K562 (cell line): ENCODE results near the gene CACNA1E. TPM values are rescaled to one million over a fixed set of nuclear protein-coding genes. Genes with fewer than 3 reads are reported as not detected.

Experiments
- ATAC-seq: fragments of 200-7000 bp; cut with Tn5 transposase; 3 replicates; pipeline ENCODE4 v1.9.1; 2020; ENCODE audit warnings: moderate library complexity
- BruUV-seq: library from RNA; stranded (reverse); fragments of 400-500 nt; replicated peaks from 2 replicates; lab custom pipeline; 2021; lab: Mats Ljungman, UMichigan
- CTCF ChIA-PET: fragments of 300-600 bp; formaldehyde crosslinking; extraction: SDS; loops from one replicate; lab custom pipeline; 2021; ENCODE audit warnings: low intra/inter-chr PET ratio; lab: Yijun Ruan, JAX
- POLR2A ChIA-PET: fragments of 300-600, 350-650 bp; sonication (Branson Sonifier 250); formaldehyde crosslinking; extraction: SDS; loops from one replicate; lab custom pipeline; 2021; ENCODE audit warnings: antibody characterized with exemption, inconsistent platforms; lab: Yijun Ruan, JAX
- DNase-seq, 4 experiments: peaks; one replicate each; pipeline versions ENCODE4 v3.0.0 to v3.0.0-alpha.2; 2011 to 2018; ENCODE audit warnings: low spot score in 3 of 4, mixed read lengths in 3 of 4; ENCODE audit errors: extremely low read depth in 1 of 4
- FAIRE-seq: peaks from 2 replicates; lab custom pipeline; 2011; peaks lifted over from hg19 to GRCh38; lab: Jason Lieb, UNC
- H2AFZ ChIP-seq: 2 replicates; pipeline ENCODE4 v1.6.0; 2011; ENCODE audit warnings: low read depth, low read length, control low read depth, inconsistent platforms
- H3K27ac ChIP-seq: fragments of 200-600 bp; 3 replicates; pipeline ENCODE4 v1.8.0; 2011; ENCODE audit warnings: low read depth, mild to moderate bottlenecking, control low read depth, inconsistent platforms, low read length, moderate library complexity, mixed read lengths; ENCODE audit errors: extremely low read depth
- H3K27me3 ChIP-seq, 2 experiments: fragments of 300-600 bp in 1 of 2; 2 replicates in 1 of 2; 3 replicates in 1 of 2; pipeline versions ENCODE4 v1.6.0 to v1.8.0; 2011; ENCODE audit warnings: inconsistent platforms in 2 of 2, low read length in 2 of 2, mild to moderate bottlenecking in 1 of 2, mixed read lengths in 1 of 2, moderate library complexity in 1 of 2; ENCODE audit not compliant: control insufficient read depth in 2 of 2, insufficient read depth in 2 of 2
- H3K36me3 ChIP-seq: fragments of 300-600 bp; 3 replicates; pipeline ENCODE4 v1.8.0; 2011; ENCODE audit warnings: mild to moderate bottlenecking, low read length, inconsistent platforms; ENCODE audit not compliant: control insufficient read depth, insufficient read depth
- H3K4me1 ChIP-seq, 2 experiments: fragments of 200-600 bp in 1 of 2; replicated peaks in 1 of 2; 2 replicates in 1 of 2; 3 replicates in 1 of 2; pipeline versions ENCODE4 v1.5.1 to v1.8.0; 2011; ENCODE audit warnings: inconsistent platforms in 2 of 2, low read length in 2 of 2, mild to moderate bottlenecking in 1 of 2, mixed read lengths in 1 of 2, moderate library complexity in 1 of 2; ENCODE audit not compliant: control insufficient read depth in 2 of 2, insufficient read depth in 2 of 2
- H3K4me2 ChIP-seq: 2 replicates; pipeline ENCODE4 v1.6.1; 2011; ENCODE audit warnings: low read length, control low read depth, inconsistent platforms, mixed read lengths; ENCODE audit not compliant: insufficient read depth
- H3K4me3 ChIP-seq: fragments of 200-600 bp; sonication (generic), shearing (Covaris generic); 2 replicates; pipeline ENCODE4 v1.5.1; 2016; ENCODE audit warnings: control low read depth, inconsistent platforms
- H3K79me2 ChIP-seq: fragments of 200-600 bp; 3 replicates; pipeline ENCODE4 v1.8.0; 2011; ENCODE audit warnings: low read length, inconsistent platforms; ENCODE audit not compliant: control insufficient read depth, insufficient read depth
- H3K9ac ChIP-seq, 2 experiments: 2 replicates each; pipeline versions ENCODE4 v1.6.0 to v1.6.1; 2011; ENCODE audit warnings: low read depth in 2 of 2, low read length in 2 of 2, control low read depth in 1 of 2, inconsistent platforms in 1 of 2, mild to moderate bottlenecking in 1 of 2, mixed read lengths in 1 of 2; ENCODE audit not compliant: insufficient read depth in 1 of 2
- H3K9me1 ChIP-seq: one replicate; pipeline ENCODE4 v1.6.0; 2011; ENCODE audit warnings: inconsistent platforms, mild to moderate bottlenecking, low read length, moderate library complexity; ENCODE audit not compliant: control insufficient read depth, insufficient read depth
- H3K9me3 ChIP-seq: replicated peaks from 2 replicates; pipeline ENCODE4 v1.5.1; 2011; ENCODE audit warnings: low read depth, low read length, inconsistent platforms; ENCODE audit not compliant: control insufficient read depth, insufficient read depth
- H4K20me1 ChIP-seq: replicated peaks from 2 replicates; pipeline ENCODE4 v1.6.1; 2011; ENCODE audit warnings: low read length, inconsistent platforms, mixed read lengths; ENCODE audit not compliant: control insufficient read depth, insufficient read depth
- BCOR ChIP-seq: fragments of 450-650 bp; IDR thresholded peaks from 2 replicates; pipeline ENCODE4 v1.6.1; 2016
- EP300 ChIP-seq: IDR thresholded peaks from 2 replicates; pipeline ENCODE4 v1.6.1; 2012; ENCODE audit warnings: low read length, improper control_type of control experiment
- GTF2E2 ChIP-seq: fragments of 200-800 bp; sonication (Bioruptor generic); IDR thresholded peaks from 2 replicates; pipeline ENCODE4 v1.6.1; 2016; ENCODE audit warnings: missing genetic modification characterization, missing compliant biosample characterization
- HCFC1 ChIP-seq: IDR thresholded peaks from 2 replicates; pipeline ENCODE4 v1.6.1; 2012; ENCODE audit warnings: low read depth, low read length, improper control_type of control experiment
- HNRNPK ChIP-seq: fragments of 200-400 bp; formaldehyde crosslinking; IDR thresholded peaks from one replicate; pipeline ENCODE4 v1.6.1; 2018; ENCODE audit warnings: mild to moderate bottlenecking, low read depth, low read length; ENCODE audit not compliant: poor library complexity, severe bottlenecking
- MIER1 ChIP-seq: fragments of 450-650 bp; IDR thresholded peaks from 2 replicates; pipeline ENCODE4 v1.6.1; 2016; ENCODE audit warnings: antibody characterized with exemption, mild to moderate bottlenecking, low read depth
- MNT ChIP-seq, 2 experiments: fragments of 450-650 bp; conservative IDR thresholded peaks; 2 replicates each; pipeline ENCODE4 v1.6.1; 2017; ENCODE audit warnings: mild to moderate bottlenecking in 2 of 2, moderate library complexity in 2 of 2
- SMAD2 ChIP-seq: fragments of 150-350 bp; IDR thresholded peaks from 2 replicates; pipeline ENCODE4 v1.6.1; 2014; ENCODE audit warnings: low read depth, mild to moderate bottlenecking, low read length
- XRCC4 ChIP-seq: IDR thresholded peaks from one replicate; pipeline ENCODE4 v1.6.1; 2011; ENCODE audit not compliant: insufficient read depth, insufficient read length; ENCODE audit errors: extremely low read depth
- ZBTB49 ChIP-seq: sonication (generic); formaldehyde crosslinking; IDR thresholded peaks from 2 replicates; pipeline ENCODE4 v1.8.0; 2022; ENCODE audit warnings: missing genetic modification reagents, mild to moderate bottlenecking, borderline replicate concordance
- ZNF445 ChIP-seq: fragments of 250-450 bp; sonication (Bioruptor Pico); IDR thresholded peaks from 2 replicates; pipeline ENCODE4 v1.4.0; 2020; ENCODE audit warnings: low read depth, mild to moderate bottlenecking, moderate library complexity
- WGBS: fragments of 100-300 bp; shearing (Covaris generic); methylation state at CpG from one replicate; pipeline ENCODE4 v1.1.6; 2016; ENCODE audit warnings: low coverage, mixed read lengths; ENCODE audit not compliant: insufficient coverage; ENCODE audit errors: missing lambda C conversion rate; 5-methylcytosine and 5-hydroxymethylcytosine counted together
- in situ Hi-C: fragments of 300-500 bp; cut with MboI; formaldehyde crosslinking; loops from 4 replicates; pipeline ENCODE4 v1.15.0; 2018; ENCODE audit warnings: inconsistent platforms, mixed read lengths
- intact Hi-C: fragments of 100-400 bp; cut with micrococcal nuclease; formaldehyde crosslinking; loops from 2 replicates; pipeline ENCODE4 v1.14.2; 2022
- polyA plus RNA-seq, 8 experiments: library from polyadenylated mRNA; depleted of rRNA in 4 of 8; stranded (reverse) in 5 of 8; unstranded in 3 of 8; fragments of >200 nt; fragmentation: Nextera tagmentation in 2 of 8; fragmentation: Illumina TruSeq in 1 of 8; extraction: Ambion mirVana in 2 of 8; extraction: Trizol in 1 of 8; gene quantifications; 2 replicates each; pipeline versions ENCODE4 v1.2.1 to v1.2.3, GENCODE V29; 2011 to 2014; ENCODE audit warnings: inconsistent platforms in 1 of 8, missing spikeins in 1 of 8
- total RNA-seq, 7 experiments: library from RNA; depleted of rRNA in 6 of 7; stranded (reverse); fragments of >200 nt in 6 of 7; fragmentation: Illumina TruSeq in 2 of 7; extraction: Trizol in 2 of 7; gene quantifications; 2 replicates each; pipeline versions ENCODE4 v1.2.1 to v1.2.3, GENCODE V29; 2011 to 2021; ENCODE audit warnings: low replicate concordance in 1 of 7

CACNA1E gene
- total and polyA plus RNA-seq, 9 of the 15 experiments (the other 6 are each of a cell fraction or from before 2014, with no cell fraction given) = under 0.01 to 0.04 TPM; not detected in 7

GRCh38 chr1:181809991-181810545 lies 326.8 kb downstream of the CACNA1E start:
- Histone ChIP-seq H3K4me2 (no peak overlapping the region), H2AFZ (no peak overlapping the region), H3K9me3 (no peaks in the 10 kb centered on the region), H4K20me1 (no peaks in the 10 kb centered on the region), H3K36me3 (no peaks in the 10 kb centered on the region), H3K4me1 (no peaks in the 10 kb centered on the region), H3K4me3 (no peak overlapping the region), H3K79me2 (no peaks in the 10 kb centered on the region), H3K27ac (no peak overlapping the region), H3K27me3 (peaks cover 2 to 5% of the 10 kb centered on the region in 2 experiments; a peak in 1 of 5 replicates), H3K9ac (no peak overlapping the region), H3K9me1 (no peaks in the 10 kb centered on the region)
- in situ Hi-C loops (no loop called here), intact Hi-C loops (no loop called here)
- BruUV-seq = no TSS peak
- no peak for ATAC-seq
- TF ChIP-seq EP300 (no peak), ZBTB49 (CRISPR knock-in tag) (no peak), GTF2E2 (tag) (no peak), XRCC4 (no peak), SMAD2 (no peak), ZNF445 (no peak), BCOR (no peak), MNT (conservative IDR thresholded peaks at IDR 0.05) (no peak), HCFC1 (no peak), HNRNPK (no peak), MIER1 (no peak)
- ChIA-PET POLR2A (interaction anchor here (1.0 to 1.2 kb wide), 2 partner anchors 8 to 15 kb away, joined by 3 to 4 read pairs; no protein-coding TSS in a partner anchor), CTCF (no interaction called here)
- 0% methylated on average over 1 of the region's 1 CpG for WGBS
- DNase-seq = no peak
- no peak for FAIRE-seq
